ENCODE data around the gene SLC6A19.

SLC6A19 gene

GRCh38 chr5:1203968-1204692 lies 2.7 kb downstream of the SLC6A19 start:
- H3K27me3 ChIP-seq (ENCODE audit: insufficient read depth, low read depth), result peaks cover 8% of the 10 kb centered on the region; the same call in 1 of the 2 replicates

DNA sequence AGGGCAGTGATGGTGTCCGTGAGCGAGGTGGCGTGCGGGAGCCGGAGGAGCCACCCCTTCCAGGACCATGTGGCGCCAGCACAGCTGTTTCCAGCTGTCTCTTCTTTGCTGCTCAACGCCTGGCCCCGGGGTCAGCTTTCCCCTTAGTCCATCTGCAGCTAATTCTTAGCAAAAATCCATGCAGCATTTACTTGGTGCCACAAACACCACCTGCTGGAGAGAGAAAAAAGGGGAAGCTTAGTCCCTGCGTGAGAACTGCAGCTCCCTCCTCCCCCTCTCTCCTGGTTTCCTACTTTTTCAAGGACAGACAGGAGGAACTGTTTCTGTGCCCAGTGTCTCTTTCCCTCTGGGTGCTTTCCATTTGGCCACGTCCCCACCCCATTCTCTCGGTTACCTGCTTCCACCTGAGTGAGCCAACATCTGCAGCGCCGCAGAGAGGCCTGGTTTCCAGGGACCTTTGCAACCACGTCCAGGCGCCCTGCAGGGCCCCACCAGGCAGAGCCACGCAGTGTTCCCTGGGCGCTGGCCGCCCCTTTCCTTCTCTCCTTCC lies 3.4 kb downstream of the SLC6A19 start:
- Histone ChIP-seq H3K4me1 (ENCODE audit: low read depth, poor library complexity, severe bottlenecking) (peaks cover 3% of the 10 kb centered on the region), H3K36me3 (ENCODE audit: insufficient read depth) (no peaks in the 10 kb centered on the region), H3K27me3 (ENCODE audit: insufficient read depth, low read depth) (peaks cover 2% of the 10 kb centered on the region; the same call in 1 of the 2 replicates), H3K9ac (no peak overlapping the region), H2AFZ (ENCODE audit: low read depth) (no peak overlapping the region), H4K20me1 (ENCODE audit: insufficient read depth) (no peaks in the 10 kb centered on the region), H3K4me3 (IDR thresholded peaks at IDR 0.05; ENCODE audit: insufficient read depth, low read depth, low read length) (no peak overlapping the region), H3K27ac (no peak overlapping the region), H3K79me2 (ENCODE audit: insufficient read depth, low read depth) (no peaks in the 10 kb centered on the region), H3K4me2 (no peak overlapping the region)
- TF ChIP-seq, protein P1, sequence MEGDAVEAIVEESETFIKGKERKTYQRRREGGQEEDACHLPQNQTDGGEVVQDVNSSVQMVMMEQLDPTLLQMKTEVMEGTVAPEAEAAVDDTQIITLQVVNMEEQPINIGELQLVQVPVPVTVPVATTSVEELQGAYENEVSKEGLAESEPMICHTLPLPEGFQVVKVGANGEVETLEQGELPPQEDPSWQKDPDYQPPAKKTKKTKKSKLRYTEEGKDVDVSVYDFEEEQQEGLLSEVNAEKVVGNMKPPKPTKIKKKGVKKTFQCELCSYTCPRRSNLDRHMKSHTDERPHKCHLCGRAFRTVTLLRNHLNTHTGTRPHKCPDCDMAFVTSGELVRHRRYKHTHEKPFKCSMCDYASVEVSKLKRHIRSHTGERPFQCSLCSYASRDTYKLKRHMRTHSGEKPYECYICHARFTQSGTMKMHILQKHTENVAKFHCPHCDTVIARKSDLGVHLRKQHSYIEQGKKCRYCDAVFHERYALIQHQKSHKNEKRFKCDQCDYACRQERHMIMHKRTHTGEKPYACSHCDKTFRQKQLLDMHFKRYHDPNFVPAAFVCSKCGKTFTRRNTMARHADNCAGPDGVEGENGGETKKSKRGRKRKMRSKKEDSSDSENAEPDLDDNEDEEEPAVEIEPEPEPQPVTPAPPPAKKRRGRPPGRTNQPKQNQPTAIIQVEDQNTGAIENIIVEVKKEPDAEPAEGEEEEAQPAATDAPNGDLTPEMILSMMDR (conservative IDR thresholded peaks at IDR 0.05; ENCODE audit: low read depth, low read length), result no peak

More at GRCh38 chr5:1203968-1204692, 2.7 kb downstream of the SLC6A19 start:
- no peak overlapping the region for H3K4me2 ChIP-seq
- no peak overlapping the region for H3K27ac ChIP-seq
- H3K79me2 ChIP-seq (ENCODE audit: insufficient read depth, low read depth), result no peaks in the 10 kb centered on the region
- no peak overlapping the region for H3K9ac ChIP-seq
- TF ChIP-seq, protein P1 (conservative IDR thresholded peaks at IDR 0.05; ENCODE audit: low read depth, low read length), result no peak
- no peaks in the 10 kb centered on the region for H3K4me1 ChIP-seq (ENCODE audit: low read depth, poor library complexity, severe bottlenecking)
- no peaks in the 10 kb centered on the region for H3K36me3 ChIP-seq (ENCODE audit: insufficient read depth)
- H3K4me3 ChIP-seq (IDR thresholded peaks at IDR 0.05; ENCODE audit: insufficient read depth, low read depth, low read length), result no peak overlapping the region
- no peaks in the 10 kb centered on the region for H4K20me1 ChIP-seq (ENCODE audit: insufficient read depth)
- no peak overlapping the region for H2AFZ ChIP-seq (ENCODE audit: low read depth)

DNA sequence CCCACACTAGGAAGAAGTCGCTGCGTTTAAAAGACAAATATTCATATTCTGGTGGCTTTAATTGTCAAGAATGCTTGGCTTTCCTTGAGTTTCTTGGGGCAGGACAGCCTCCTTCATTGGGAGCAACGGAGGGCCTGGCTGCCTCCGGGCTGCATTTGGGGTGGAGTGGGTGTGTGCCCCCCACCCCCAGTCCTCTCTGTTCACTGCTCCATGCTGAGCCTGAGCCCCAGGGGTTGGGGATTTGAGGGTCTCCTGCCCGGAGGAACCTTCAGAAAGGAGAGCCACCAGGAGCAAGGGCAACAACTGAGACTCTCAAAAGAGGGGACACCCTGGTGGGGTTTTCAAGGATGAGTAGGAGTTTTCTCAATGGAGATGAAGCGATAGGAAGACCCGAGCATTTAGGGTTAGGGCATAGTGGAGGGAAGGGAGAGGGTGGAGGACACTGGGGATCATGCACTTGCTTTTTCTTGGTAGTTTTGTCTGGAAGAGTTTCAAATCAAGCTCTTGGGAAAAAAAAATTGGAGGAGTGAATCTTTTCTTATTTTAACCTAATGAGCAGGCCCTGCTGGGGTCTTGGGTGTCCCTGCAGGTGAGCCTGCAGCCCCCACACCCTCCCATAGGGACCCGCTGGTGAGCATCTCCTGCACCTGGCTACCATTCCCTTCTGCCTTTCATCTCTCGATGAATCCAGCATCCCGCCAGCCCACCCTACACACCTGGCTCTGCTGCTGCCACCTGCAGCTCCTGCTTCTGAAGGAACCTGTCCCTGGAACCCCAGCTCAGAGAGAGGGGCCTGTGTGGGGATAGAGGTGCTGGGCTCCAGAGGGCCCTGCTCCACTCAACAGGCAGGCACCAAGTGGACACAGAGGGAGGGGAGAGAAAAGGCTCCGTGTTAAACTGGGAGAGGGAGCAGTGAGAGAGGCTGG lies 4.1 kb downstream of the SLC6A19 start:
- Histone ChIP-seq H3K9ac (no peak overlapping the region), H3K4me3 (IDR thresholded peaks at IDR 0.05; ENCODE audit: insufficient read depth, low read depth, low read length) (no peak overlapping the region), H3K27me3 (ENCODE audit: insufficient read depth, low read depth) (peaks cover 2% of the 10 kb centered on the region; the same call in 1 of the 2 replicates), H3K27ac (no peak overlapping the region), H4K20me1 (ENCODE audit: insufficient read depth) (no peaks in the 10 kb centered on the region), H3K79me2 (ENCODE audit: insufficient read depth, low read depth) (no peaks in the 10 kb centered on the region), H3K4me1 (ENCODE audit: low read depth, poor library complexity, severe bottlenecking) (peaks cover 4% of the 10 kb centered on the region), H2AFZ (ENCODE audit: low read depth) (no peak overlapping the region), H3K36me3 (ENCODE audit: insufficient read depth) (no peaks in the 10 kb centered on the region), H3K4me2 (no peak overlapping the region)
- TF ChIP-seq, protein P1 (conservative IDR thresholded peaks at IDR 0.05; ENCODE audit: low read depth, low read length), result no peak

- no peak overlapping the region for H3K27ac ChIP-seq
- H2AFZ ChIP-seq (ENCODE audit: low read depth), result no peak overlapping the region
- no peak overlapping the region for H3K9ac ChIP-seq
- TF ChIP-seq, protein P1 (conservative IDR thresholded peaks at IDR 0.05; ENCODE audit: low read depth, low read length), result no peak
- 0 out of 2 replicates have a peak, but pooled peaks cover 2% of the 10 kb centered on the region for H3K27me3 ChIP-seq (ENCODE audit: insufficient read depth, low read depth)
- H3K79me2 ChIP-seq (ENCODE audit: insufficient read depth, low read depth), result no peaks in the 10 kb centered on the region
- H4K20me1 ChIP-seq (ENCODE audit: insufficient read depth), result no peaks in the 10 kb centered on the region
- H3K4me3 ChIP-seq (IDR thresholded peaks at IDR 0.05; ENCODE audit: insufficient read depth, low read depth, low read length), result no peak overlapping the region
- H3K4me1 ChIP-seq (ENCODE audit: low read depth, poor library complexity, severe bottlenecking), result peaks cover 4% of the 10 kb centered on the region
- H3K36me3 ChIP-seq (ENCODE audit: insufficient read depth), result no peaks in the 10 kb centered on the region
- no peak overlapping the region for H3K4me2 ChIP-seq
Observed at GRCh38 chr5:1206521-1207412, 5.4 kb downstream of the SLC6A19 start.

Data from KMS-11 (cell line).